Smooth muscle cell (in vitro differentiated cells): ENCODE results near the gene DCN. TPM values are rescaled to one million over a fixed set of nuclear protein-coding genes. Genes with fewer than 3 reads are reported as not detected.

Source experiments
- DNase-seq: peaks from one replicate; lab custom pipeline; 2025; ENCODE audit not compliant: unreplicated experiment; lab: John Stamatoyannopoulos, UW
- H2AFZ ChIP-seq: fragments of 200-600 bp; sonication (generic); 2 replicates; pipeline ENCODE4 v1.6.0; 2016; ENCODE audit warnings: antibody characterized with exemption, low read depth, mild to moderate bottlenecking
- H3F3A ChIP-seq: fragments of 200-600 bp; sonication (generic); 2 replicates; pipeline ENCODE4 v1.6.0; 2017; ENCODE audit warnings: antibody characterized with exemption, low read depth
- H3K27ac ChIP-seq: fragments of 200-600 bp; sonication (generic); 2 replicates; pipeline ENCODE4 v1.5.1; 2016; ENCODE audit warnings: low read depth, mild to moderate bottlenecking
- H3K27me3 ChIP-seq: fragments of 200-600 bp; sonication (generic); 2 replicates; pipeline ENCODE4 v1.6.1; 2016; ENCODE audit warnings: low read depth, mild to moderate bottlenecking
- H3K36me3 ChIP-seq: fragments of 200-600 bp; sonication (generic); 2 replicates; pipeline ENCODE4 v1.5.1; 2016; ENCODE audit warnings: low read depth
- H3K4me1 ChIP-seq: fragments of 200-600 bp; sonication (generic); 2 replicates; pipeline ENCODE4 v1.5.1; 2016; ENCODE audit warnings: low read depth
- H3K4me2 ChIP-seq: fragments of 200-600 bp; sonication (generic); 2 replicates; pipeline ENCODE4 v1.6.0; 2016; ENCODE audit warnings: mild to moderate bottlenecking
- H3K4me3 ChIP-seq: fragments of 200-600 bp; sonication (generic); 2 replicates; pipeline ENCODE4 v1.5.1; 2016; ENCODE audit warnings: mild to moderate bottlenecking
- H3K79me2 ChIP-seq: fragments of 200-600 bp; sonication (generic); 2 replicates; pipeline ENCODE4 v1.6.0; 2016; ENCODE audit warnings: low read depth, mild to moderate bottlenecking
- H3K9ac ChIP-seq: fragments of 200-600 bp; sonication (generic); 2 replicates; pipeline ENCODE4 v1.6.0; 2016; ENCODE audit warnings: low read depth
- H3K9me3 ChIP-seq: fragments of 200-600 bp; sonication (generic); replicated peaks from 2 replicates; pipeline ENCODE4 v1.5.1; 2016; ENCODE audit warnings: low read depth
- H4K20me1 ChIP-seq: fragments of 200-600 bp; sonication (generic); 2 replicates; pipeline ENCODE4 v1.6.0; 2016; ENCODE audit warnings: low read depth
- CTCF ChIP-seq: fragments of 200-600 bp; sonication (generic); IDR thresholded peaks from 2 replicates; pipeline ENCODE4 v1.5.1; 2017; ENCODE audit warnings: borderline replicate concordance, mild to moderate bottlenecking, antibody characterized with exemption; ENCODE audit not compliant: insufficient read depth, poor library complexity, severe bottlenecking
- WGBS: methylation state at CpG from one replicate; pipeline ENCODE4 v1.1.7; 2016; ENCODE audit warnings: low lambda C conversion rate; 5-methylcytosine and 5-hydroxymethylcytosine counted together
- polyA plus RNA-seq: library from polyadenylated mRNA; unstranded; fragments of >200 nt; fragmentation: Nextera tagmentation; extraction: Ambion mirVana; gene quantifications from 2 replicates; pipeline ENCODE4 v1.2.1, GENCODE V29; 2016
- total RNA-seq: library from RNA; depleted of rRNA; stranded (reverse); fragments of >200 nt; gene quantifications from 2 replicates; pipeline ENCODE4 v1.2.3, GENCODE V29; 2014

Gene DCN
- total and polyA plus RNA-seq, 2 experiments from 2014 or later, result 1,354 to 1,657 TPM

- Histone ChIP-seq H3K4me3 (no peak overlapping the region), H2AFZ (no peak overlapping the region), H3K9ac (no peak overlapping the region), H3K27me3 (no peaks in the 10 kb centered on the region), H3K36me3 (no peaks in the 10 kb centered on the region), H3K4me2 (no peak overlapping the region), H3K9me3 (no peaks in the 10 kb centered on the region), H3F3A (no peaks in the 10 kb centered on the region), H3K79me2 (no peaks in the 10 kb centered on the region), H3K4me1 (peaks cover 9% of the 10 kb centered on the region), H4K20me1 (no peaks in the 10 kb centered on the region), H3K27ac (no peak overlapping the region)
- 96% methylated on average over 4 of the region's 4 CpGs for WGBS
- TF ChIP-seq CTCF, result no peak
- no peak for DNase-seq
Measured at GRCh38 chr12:91204421-91204820, 21.8 kb upstream of the DCN start.

GRCh38 chr12:91203610-91204009, 21.0 kb upstream of the DCN start:
- DNase-seq, result no peak
- no peak overlapping the region for H3K4me3 ChIP-seq
- no peak for TF ChIP-seq CTCF
- H3K4me1 ChIP-seq, result peaks cover 9% of the 10 kb centered on the region
- H3K9me3 ChIP-seq, result no peaks in the 10 kb centered on the region
- 67% methylated on average over 3 of the region's 3 CpGs for whole genome bisulfite sequencing
- H3K27me3 ChIP-seq, result no peaks in the 10 kb centered on the region
- no peaks in the 10 kb centered on the region for H3K79me2 ChIP-seq
- H3K27ac ChIP-seq, result no peak overlapping the region
- peak overlapping the region; percentile 67 for H2AFZ ChIP-seq
- H3K9ac ChIP-seq, result no peak overlapping the region
- H3K4me2 ChIP-seq, result no peak overlapping the region
- H3K36me3 ChIP-seq, result no peaks in the 10 kb centered on the region
- no peaks in the 10 kb centered on the region for H4K20me1 ChIP-seq
- no peaks in the 10 kb centered on the region for H3F3A ChIP-seq

- Histone ChIP-seq H3K4me1 (peaks cover 9% of the 10 kb centered on the region), H3K79me2 (no peaks in the 10 kb centered on the region), H3K27ac (no peak overlapping the region), H3F3A (no peaks in the 10 kb centered on the region), H3K27me3 (no peaks in the 10 kb centered on the region), H4K20me1 (no peaks in the 10 kb centered on the region), H3K9ac (no peak overlapping the region), H2AFZ (no peak overlapping the region), H3K4me2 (no peak overlapping the region), H3K36me3 (no peaks in the 10 kb centered on the region), H3K9me3 (peaks cover 4% of the 10 kb centered on the region), H3K4me3 (no peak overlapping the region)
- no peak for TF ChIP-seq CTCF
- DNase-seq, result no peak
- 94% methylated on average over 1 of the region's 1 CpG for WGBS
Measured at GRCh38 chr12:91202390-91202789, 19.8 kb upstream of the DCN start.

- Histone ChIP-seq H3K9ac (no peak overlapping the region), H3F3A (no peaks in the 10 kb centered on the region), H3K27ac (no peak overlapping the region), H3K4me1 (no peaks in the 10 kb centered on the region), H2AFZ (no peak overlapping the region), H4K20me1 (no peaks in the 10 kb centered on the region), H3K27me3 (no peaks in the 10 kb centered on the region), H3K4me3 (no peak overlapping the region), H3K4me2 (no peak overlapping the region), H3K36me3 (no peaks in the 10 kb centered on the region), H3K79me2 (no peaks in the 10 kb centered on the region), H3K9me3 (peaks cover 16% of the 10 kb centered on the region)
- no peak for TF ChIP-seq CTCF
- DNase-seq, result no peak
- 100% methylated on average over 1 of the region's 1 CpG for WGBS
Measured at GRCh38 chr12:91196436-91196835, 13.8 kb upstream of the DCN start.
